GM10266 (cell line): ENCODE measurements around the gene CCDC149.

Experiments used
- DNase-seq: peaks from one replicate; pipeline ENCODE4 v3.0.0; 2012; ENCODE audit errors: extremely low spot score
- TF ChIP-seq, protein P1 (sequence below): IDR thresholded peaks from 2 replicates; pipeline ENCODE4 v1.5.1; 2012; ENCODE audit warnings: mild to moderate bottlenecking, low read depth; ENCODE audit not compliant: control insufficient read depth, insufficient read depth; ENCODE audit errors: missing control alignments

The CCDC149 gene

GRCh38 chr4:24912252-24913118 lies at the start of gene CCDC149:
Gene CCDC149 (minus strand): TSS chr4:24913042. CDS start chr4:24912864, 178 bp downstream.
- peak; percentile 45 for DNase-seq
- TF ChIP-seq, protein P1, sequence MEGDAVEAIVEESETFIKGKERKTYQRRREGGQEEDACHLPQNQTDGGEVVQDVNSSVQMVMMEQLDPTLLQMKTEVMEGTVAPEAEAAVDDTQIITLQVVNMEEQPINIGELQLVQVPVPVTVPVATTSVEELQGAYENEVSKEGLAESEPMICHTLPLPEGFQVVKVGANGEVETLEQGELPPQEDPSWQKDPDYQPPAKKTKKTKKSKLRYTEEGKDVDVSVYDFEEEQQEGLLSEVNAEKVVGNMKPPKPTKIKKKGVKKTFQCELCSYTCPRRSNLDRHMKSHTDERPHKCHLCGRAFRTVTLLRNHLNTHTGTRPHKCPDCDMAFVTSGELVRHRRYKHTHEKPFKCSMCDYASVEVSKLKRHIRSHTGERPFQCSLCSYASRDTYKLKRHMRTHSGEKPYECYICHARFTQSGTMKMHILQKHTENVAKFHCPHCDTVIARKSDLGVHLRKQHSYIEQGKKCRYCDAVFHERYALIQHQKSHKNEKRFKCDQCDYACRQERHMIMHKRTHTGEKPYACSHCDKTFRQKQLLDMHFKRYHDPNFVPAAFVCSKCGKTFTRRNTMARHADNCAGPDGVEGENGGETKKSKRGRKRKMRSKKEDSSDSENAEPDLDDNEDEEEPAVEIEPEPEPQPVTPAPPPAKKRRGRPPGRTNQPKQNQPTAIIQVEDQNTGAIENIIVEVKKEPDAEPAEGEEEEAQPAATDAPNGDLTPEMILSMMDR, result no peak

DNA sequence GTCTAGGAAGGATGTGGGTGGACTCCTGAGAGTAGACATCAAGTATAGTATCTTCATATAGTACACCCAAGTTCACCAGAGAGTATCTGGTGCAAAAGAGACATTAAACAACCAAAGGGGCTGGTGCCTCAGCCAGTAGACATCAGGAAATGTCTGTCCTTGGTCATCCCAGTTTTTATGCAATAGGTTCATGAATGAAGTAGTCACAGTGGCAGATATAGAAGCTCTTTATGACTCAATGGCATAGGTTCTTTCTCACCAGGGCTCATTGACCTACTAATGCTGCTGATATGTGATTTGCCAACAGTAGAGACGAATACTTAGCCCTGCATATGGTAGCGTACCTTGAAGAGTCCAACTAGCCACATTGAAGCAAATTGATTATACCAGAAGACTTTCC lies 45.0 kb upstream of the CCDC149 start:
- TF ChIP-seq, protein P1, result no peak
- DNase-seq, result no peak

DNA sequence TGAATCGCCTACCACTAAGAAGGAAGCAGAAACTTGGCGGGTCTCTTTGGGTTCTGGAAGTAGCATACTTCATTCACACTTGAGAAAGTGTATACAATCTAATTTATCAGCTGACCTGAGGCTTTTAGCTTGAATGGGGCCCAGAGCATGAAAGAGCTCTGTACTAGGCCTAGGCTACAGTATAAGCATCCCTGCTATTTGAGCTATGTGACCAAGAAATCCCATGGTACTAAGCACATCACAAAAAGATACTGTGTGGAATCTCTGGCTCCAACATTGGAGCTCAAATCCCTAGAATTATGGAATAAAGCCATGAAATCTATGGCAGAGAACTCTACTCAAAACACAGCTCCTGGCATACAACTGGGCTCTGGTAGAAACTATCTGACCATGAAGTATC lies 43.9 kb upstream of the CCDC149 start:
- no peak for DNase-seq
- TF ChIP-seq, protein P1, result no peak

DNA sequence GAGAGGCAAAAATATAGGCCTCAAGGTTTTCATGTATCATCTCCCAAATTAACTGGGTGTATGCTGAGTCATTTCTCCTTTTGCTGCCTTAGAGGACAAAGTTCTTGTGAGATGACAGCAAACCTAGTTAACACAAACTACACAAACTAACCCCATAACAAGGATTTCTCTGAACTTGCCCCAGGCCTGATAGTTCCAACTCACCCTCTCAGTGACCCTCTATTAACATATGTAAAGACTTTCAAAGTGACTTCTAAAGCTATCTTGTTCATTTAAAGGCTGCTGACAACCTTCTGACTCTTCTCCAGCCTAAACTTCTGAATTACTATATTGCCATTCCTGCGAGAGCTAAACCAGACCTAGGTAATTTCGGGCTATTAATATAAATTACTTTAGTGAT lies 43.2 kb upstream of the CCDC149 start:
- DNase-seq, result no peak

GRCh38 chr4:24952667-24953066 lies 39.8 kb upstream of the CCDC149 start:
- TF ChIP-seq, protein P1, result no peak
- no peak for DNase-seq

More for the DNA sequence above, 43.2 kb upstream of the CCDC149 start:
- TF ChIP-seq, protein P1, result no peak

DNA sequence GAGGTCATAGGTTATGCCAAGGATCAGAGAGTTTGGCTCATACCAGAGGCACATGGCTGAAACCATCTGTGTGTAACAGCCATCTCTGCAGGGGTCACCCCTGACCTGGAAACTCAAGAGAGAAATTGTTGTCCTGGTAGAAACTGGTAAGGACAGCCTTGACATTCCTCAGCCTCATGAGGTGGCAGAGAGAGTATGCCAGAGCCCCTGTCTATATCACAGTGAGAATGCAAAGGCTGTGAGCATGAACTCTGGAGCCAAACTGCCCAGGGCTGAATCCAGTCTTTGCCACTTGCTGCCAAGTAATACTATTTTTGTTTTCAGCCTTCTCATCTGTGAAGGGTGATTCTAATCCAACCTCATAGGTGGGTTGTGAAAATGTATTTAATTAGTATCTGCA lies 37.1 kb upstream of the CCDC149 start:
- TF ChIP-seq, protein P1, result no peak
- no peak for DNase-seq

DNA sequence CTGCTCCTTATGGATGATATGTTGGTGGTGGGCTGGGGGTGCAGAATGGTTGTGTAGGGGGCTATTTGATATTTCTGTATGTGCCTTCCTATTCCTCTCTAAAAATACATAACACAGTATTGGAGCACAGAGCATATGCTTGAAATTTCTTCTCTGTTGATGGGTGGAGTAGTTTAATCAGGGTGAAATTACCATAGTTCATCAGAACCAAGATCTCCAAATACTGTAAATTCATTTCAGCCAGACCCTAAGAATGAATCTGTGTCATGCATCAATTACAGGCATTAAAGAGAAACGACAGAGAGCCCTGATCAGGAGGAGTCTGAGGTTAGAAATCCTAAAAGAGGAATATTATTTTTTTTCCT lies 25.1 kb upstream of the CCDC149 start:
- DNase-seq, result no peak
- TF ChIP-seq, protein P1, result no peak
